Prostate gland (tissue), 2 donors: Measurements from ENCODE around the gene USP34.

Experiments
- POLR2A ChIP-seq: fragments of 450-650 bp; IDR thresholded peaks from one replicate; pipeline ENCODE4 v1.6.1; 2016; ENCODE audit warnings: antibody characterized with exemption, mild to moderate bottlenecking
- TF ChIP-seq, protein P1 (sequence below), 4 experiments: fragments of 200-600 bp in 2 of 4; fragments of 450-650 bp in 2 of 4; sonication (generic) in 2 of 4; IDR thresholded peaks; 1 replicate in 3 of 4; 2 replicates in 1 of 4; pipeline ENCODE4 v1.5.1; 2016 to 2019; ENCODE audit warnings: antibody characterized with exemption in 4 of 4, mild to moderate bottlenecking in 2 of 4, moderate library complexity in 2 of 4

DNA sequence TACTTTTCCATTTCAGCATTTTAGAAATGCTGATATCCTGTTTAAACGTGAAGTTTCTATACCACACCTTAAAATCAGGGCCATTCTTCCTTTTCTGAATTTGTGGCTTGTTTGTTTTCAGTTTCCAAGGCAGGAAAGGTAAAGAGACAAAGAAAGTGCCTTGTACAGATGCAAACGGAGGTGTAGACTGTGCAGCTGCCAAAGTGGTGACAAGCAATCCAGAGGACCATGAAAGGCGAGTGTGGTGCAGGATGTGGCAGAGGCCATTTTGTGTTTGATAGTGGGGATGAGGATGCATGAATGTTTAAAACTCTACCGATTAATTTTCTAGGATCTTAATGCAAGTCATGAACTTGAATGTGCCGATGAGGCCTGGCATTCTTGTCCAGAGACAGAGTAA, 308.2 kb downstream of the USP34 start:
- no peak for TF ChIP-seq POLR2A
- TF ChIP-seq, protein P1, sequence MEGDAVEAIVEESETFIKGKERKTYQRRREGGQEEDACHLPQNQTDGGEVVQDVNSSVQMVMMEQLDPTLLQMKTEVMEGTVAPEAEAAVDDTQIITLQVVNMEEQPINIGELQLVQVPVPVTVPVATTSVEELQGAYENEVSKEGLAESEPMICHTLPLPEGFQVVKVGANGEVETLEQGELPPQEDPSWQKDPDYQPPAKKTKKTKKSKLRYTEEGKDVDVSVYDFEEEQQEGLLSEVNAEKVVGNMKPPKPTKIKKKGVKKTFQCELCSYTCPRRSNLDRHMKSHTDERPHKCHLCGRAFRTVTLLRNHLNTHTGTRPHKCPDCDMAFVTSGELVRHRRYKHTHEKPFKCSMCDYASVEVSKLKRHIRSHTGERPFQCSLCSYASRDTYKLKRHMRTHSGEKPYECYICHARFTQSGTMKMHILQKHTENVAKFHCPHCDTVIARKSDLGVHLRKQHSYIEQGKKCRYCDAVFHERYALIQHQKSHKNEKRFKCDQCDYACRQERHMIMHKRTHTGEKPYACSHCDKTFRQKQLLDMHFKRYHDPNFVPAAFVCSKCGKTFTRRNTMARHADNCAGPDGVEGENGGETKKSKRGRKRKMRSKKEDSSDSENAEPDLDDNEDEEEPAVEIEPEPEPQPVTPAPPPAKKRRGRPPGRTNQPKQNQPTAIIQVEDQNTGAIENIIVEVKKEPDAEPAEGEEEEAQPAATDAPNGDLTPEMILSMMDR (IDR thresholded peaks at IDR 0.05) = no peak
